Neuron (in vitro differentiated cells): ENCODE results near the gene SLC37A1.
A peak's percentile ranks its signal among the peaks of the same experiment; 100 is the strongest.

Source experiments
- H2AFZ ChIP-seq: one replicate; pipeline ENCODE4 v1.6.1; 2013; ENCODE audit warnings: low read depth, mild to moderate bottlenecking, inconsistent platforms, low read length, moderate library complexity
- H3K27me3 ChIP-seq: one replicate; pipeline ENCODE4 v1.6.1; 2013; ENCODE audit warnings: low read length; ENCODE audit not compliant: insufficient read depth
- H3K36me3 ChIP-seq: one replicate; pipeline ENCODE4 v1.6.1; 2013; ENCODE audit warnings: low read length; ENCODE audit not compliant: insufficient read depth
- H3K4me1 ChIP-seq: one replicate; pipeline ENCODE4 v1.6.1; 2013; ENCODE audit warnings: low read length; ENCODE audit not compliant: insufficient read depth
- H3K4me3 ChIP-seq: 2 replicates; pipeline ENCODE4 v1.5.1; 2013; ENCODE audit warnings: mild to moderate bottlenecking, low read length, moderate library complexity
- H3K9me3 ChIP-seq: one replicate; pipeline ENCODE4 v1.6.1; 2013; ENCODE audit warnings: low read length

SLC37A1 gene

GRCh38 chr21:42592156-42592820 is 78.6 kb downstream of the SLC37A1 start:
- Histone ChIP-seq H3K27me3 (no peaks in the 10 kb centered on the region), H3K4me1 (no peaks in the 10 kb centered on the region), H3K4me3 (no peak overlapping the region), H2AFZ (no peak overlapping the region), H3K9me3 (peaks cover 6% of the 10 kb centered on the region), H3K36me3 (no peaks in the 10 kb centered on the region)

- Histone ChIP-seq H3K36me3 (no peaks in the 10 kb centered on the region), H3K9me3 (peaks cover 6% of the 10 kb centered on the region), H3K27me3 (no peaks in the 10 kb centered on the region), H3K4me1 (no peaks in the 10 kb centered on the region), H3K4me3 (no peak overlapping the region), H2AFZ (peak overlapping the region; percentile 30)
These were observed 79.6 kb downstream of the SLC37A1 start for GRCh38 chr21:42593007-42593814.

- H3K4me3 ChIP-seq, result no peak overlapping the region
- H3K27me3 ChIP-seq, result no peaks in the 10 kb centered on the region
These were observed 81.1 kb downstream of the SLC37A1 start for GRCh38 chr21:42594616-42595282.

GRCh38 chr21:42595283-42596187 is 81.9 kb downstream of the SLC37A1 start:
- H3K9me3 ChIP-seq, result peaks cover 12% of the 10 kb centered on the region
- H2AFZ ChIP-seq, result no peak overlapping the region
- H3K4me3 ChIP-seq, result no peak overlapping the region
- no peaks in the 10 kb centered on the region for H3K36me3 ChIP-seq
- no peaks in the 10 kb centered on the region for H3K4me1 ChIP-seq
- no peaks in the 10 kb centered on the region for H3K27me3 ChIP-seq

More at GRCh38 chr21:42594616-42595282, 81.1 kb downstream of the SLC37A1 start:
- H3K4me1 ChIP-seq, result no peaks in the 10 kb centered on the region
- H2AFZ ChIP-seq, result no peak overlapping the region
- H3K9me3 ChIP-seq, result peaks cover 10% of the 10 kb centered on the region
- no peaks in the 10 kb centered on the region for H3K36me3 ChIP-seq

- H3K36me3 ChIP-seq, result no peaks in the 10 kb centered on the region
- peaks cover 12% of the 10 kb centered on the region for H3K9me3 ChIP-seq
- no peaks in the 10 kb centered on the region for H3K27me3 ChIP-seq
- no peak overlapping the region for H3K4me3 ChIP-seq
- no peaks in the 10 kb centered on the region for H3K4me1 ChIP-seq
- H2AFZ ChIP-seq, result no peak overlapping the region
These were observed 83.0 kb downstream of the SLC37A1 start for GRCh38 chr21:42596657-42597056.

- H3K36me3 ChIP-seq, result no peaks in the 10 kb centered on the region
- H3K4me1 ChIP-seq, result no peaks in the 10 kb centered on the region
- H3K9me3 ChIP-seq, result peaks cover 12% of the 10 kb centered on the region
- H3K4me3 ChIP-seq, result no peak overlapping the region
- no peaks in the 10 kb centered on the region for H3K27me3 ChIP-seq
- no peak overlapping the region for H2AFZ ChIP-seq
These were observed 84.0 kb downstream of the SLC37A1 start for GRCh38 chr21:42597487-42598158.

GRCh38 chr21:42598159-42598735 is 84.6 kb downstream of the SLC37A1 start:
- Histone ChIP-seq H3K4me1 (no peaks in the 10 kb centered on the region), H3K9me3 (peaks cover 12% of the 10 kb centered on the region), H3K36me3 (no peaks in the 10 kb centered on the region), H3K27me3 (no peaks in the 10 kb centered on the region), H3K4me3 (no peak overlapping the region), H2AFZ (no peak overlapping the region)

GRCh38 chr21:42599486-42599885 is 85.8 kb downstream of the SLC37A1 start:
- no peak overlapping the region for H2AFZ ChIP-seq
- H3K4me1 ChIP-seq, result no peaks in the 10 kb centered on the region
- no peak overlapping the region for H3K4me3 ChIP-seq
- peaks cover 12% of the 10 kb centered on the region for H3K9me3 ChIP-seq
- no peaks in the 10 kb centered on the region for H3K36me3 ChIP-seq
- no peaks in the 10 kb centered on the region for H3K27me3 ChIP-seq

GRCh38 chr21:42599962-42600361 is 86.3 kb downstream of the SLC37A1 start:
- Histone ChIP-seq H3K4me3 (no peak overlapping the region), H3K36me3 (no peaks in the 10 kb centered on the region), H3K4me1 (no peaks in the 10 kb centered on the region), H3K9me3 (peaks cover 12% of the 10 kb centered on the region), H3K27me3 (no peaks in the 10 kb centered on the region), H2AFZ (no peak overlapping the region)

- H3K27me3 ChIP-seq, result no peaks in the 10 kb centered on the region
- no peak overlapping the region for H2AFZ ChIP-seq
- H3K4me1 ChIP-seq, result no peaks in the 10 kb centered on the region
These were observed 88.0 kb downstream of the SLC37A1 start for GRCh38 chr21:42601656-42602055.

GRCh38 chr21:42607102-42607501 is 93.5 kb downstream of the SLC37A1 start:
- H3K4me3 ChIP-seq, result no peak overlapping the region
- H3K4me1 ChIP-seq, result no peaks in the 10 kb centered on the region
- no peak overlapping the region for H2AFZ ChIP-seq
- H3K9me3 ChIP-seq, result peaks cover 3% of the 10 kb centered on the region
- no peaks in the 10 kb centered on the region for H3K36me3 ChIP-seq
- H3K27me3 ChIP-seq, result no peaks in the 10 kb centered on the region

More at GRCh38 chr21:42601656-42602055, 88.0 kb downstream of the SLC37A1 start:
- Histone ChIP-seq H3K36me3 (no peaks in the 10 kb centered on the region), H3K9me3 (peaks cover 6% of the 10 kb centered on the region), H3K4me3 (no peak overlapping the region)
